ENCODE data around the gene TULP3.

The TULP3 gene

GRCh38 chr12:2877047-2877952 lies 13.4 kb upstream of the TULP3 start, which contains the start of the genes FOXM1 and RHNO1:
FOXM1 (minus strand) TSS chr12:2877174; CDS start chr12:2874478, 2,696 bp downstream.
RHNO1 (plus strand) TSS chr12:2877223; CDS start chr12:2885367, 8,144 bp downstream.
- peak within 1 kb of the TSS; percentile 94 for H3K4me3 ChIP-seq (replicated peaks; ENCODE audit: low read depth, low read length)
- no peak for TF ChIP-seq CTCF (IDR thresholded peaks at IDR 0.05; ENCODE audit: low read length, missing control alignments)
- peak; percentile 89 for DNase-seq (ENCODE audit: low read depth)

GRCh38 chr12:2877953-2878732 lies 12.5 kb upstream of the TULP3 start:
- peak overlapping the region; percentile 94 for H3K4me3 ChIP-seq (replicated peaks; ENCODE audit: low read depth, low read length)
- DNase-seq (ENCODE audit: low read depth): peak; percentile 66
- TF ChIP-seq CTCF (IDR thresholded peaks at IDR 0.05; ENCODE audit: low read length, missing control alignments): no peak

- DNase-seq (ENCODE audit: low read depth): no peak
- no peak for TF ChIP-seq CTCF (IDR thresholded peaks at IDR 0.05; ENCODE audit: low read length, missing control alignments)
Observed at GRCh38 chr12:2879853-2880252, 10.8 kb upstream of the TULP3 start.

GRCh38 chr12:2884810-2885209 lies 5.9 kb upstream of the TULP3 start:
- DNase-seq (ENCODE audit: low read depth): no peak
- no peak overlapping the region for H3K4me3 ChIP-seq (replicated peaks; ENCODE audit: low read depth, low read length)
- no peak for TF ChIP-seq CTCF (IDR thresholded peaks at IDR 0.05; ENCODE audit: low read length, missing control alignments)

More at GRCh38 chr12:2879853-2880252, 10.8 kb upstream of the TULP3 start:
- H3K4me3 ChIP-seq (replicated peaks; ENCODE audit: low read depth, low read length): no peak overlapping the region

DNA sequence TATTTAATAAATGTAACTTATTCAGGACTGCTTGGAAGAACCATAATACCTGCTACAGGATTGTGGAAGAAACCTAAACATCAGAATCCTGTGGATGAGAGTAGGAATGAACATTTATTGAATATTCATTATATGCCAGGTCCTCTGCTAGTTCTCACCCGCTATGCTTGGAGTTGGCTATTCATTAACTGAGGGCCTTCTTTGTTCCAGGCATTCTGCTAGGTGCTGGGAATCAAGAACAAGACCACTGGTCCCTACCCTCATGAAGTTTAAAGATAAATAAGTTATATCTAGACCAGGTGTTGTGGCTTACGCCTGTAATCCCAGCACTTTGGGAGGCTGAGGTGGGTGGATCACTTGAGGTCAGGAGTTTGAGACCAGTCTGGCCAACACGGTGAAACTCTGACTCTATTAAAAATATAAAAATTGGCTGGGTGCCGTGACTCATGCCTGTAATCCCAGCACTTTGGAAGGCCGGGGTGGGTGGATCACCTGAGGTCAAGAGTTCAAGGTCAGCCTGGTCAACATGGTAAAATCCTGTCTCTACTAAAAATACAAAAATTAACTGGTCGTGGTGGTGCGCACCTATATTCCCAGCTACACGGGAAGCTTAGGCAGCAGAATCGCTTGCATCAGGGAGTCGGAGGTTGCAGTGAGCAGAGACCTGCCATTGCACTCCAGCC lies 3.8 kb upstream of the TULP3 start:
- H3K4me3 ChIP-seq (replicated peaks; ENCODE audit: low read depth, low read length): no peak overlapping the region
- no peak for DNase-seq (ENCODE audit: low read depth)
- TF ChIP-seq CTCF (IDR thresholded peaks at IDR 0.05; ENCODE audit: low read length, missing control alignments): no peak

GRCh38 chr12:2890001-2890387 lies 697 bp upstream of the TULP3 start:
- TF ChIP-seq CTCF (IDR thresholded peaks at IDR 0.05; ENCODE audit: low read length, missing control alignments): no peak
- DNase-seq (ENCODE audit: low read depth): no peak
- H3K4me3 ChIP-seq (replicated peaks; ENCODE audit: low read depth, low read length): peak overlapping the region; percentile 77
